GM19239 (cell line): ENCODE results near the gene CEP170.

Source experiments
- DNase-seq: peaks from one replicate; pipeline ENCODE4 v3.0.0; 2011; ENCODE audit warnings: low spot score; ENCODE audit not compliant: insufficient read length
- FAIRE-seq: peaks from 2 replicates; lab custom pipeline; 2011; peaks lifted over from hg19 to GRCh38; lab: Jason Lieb, UNC

Gene CEP170

GRCh38 chr1:243254927-243255790 is at the start of gene CEP170:
TSS of gene CEP170 (minus strand) at chr1:243255281. CDS start at chr1:243225280, 30,001 bp downstream.
- DNase-seq, result peak; percentile 46
- FAIRE-seq, result peak; percentile 99

GRCh38 chr1:243301059-243301458 is 46.0 kb upstream of the CEP170 start:
- FAIRE-seq (no peak), DNase-seq (no peak)

DNA sequence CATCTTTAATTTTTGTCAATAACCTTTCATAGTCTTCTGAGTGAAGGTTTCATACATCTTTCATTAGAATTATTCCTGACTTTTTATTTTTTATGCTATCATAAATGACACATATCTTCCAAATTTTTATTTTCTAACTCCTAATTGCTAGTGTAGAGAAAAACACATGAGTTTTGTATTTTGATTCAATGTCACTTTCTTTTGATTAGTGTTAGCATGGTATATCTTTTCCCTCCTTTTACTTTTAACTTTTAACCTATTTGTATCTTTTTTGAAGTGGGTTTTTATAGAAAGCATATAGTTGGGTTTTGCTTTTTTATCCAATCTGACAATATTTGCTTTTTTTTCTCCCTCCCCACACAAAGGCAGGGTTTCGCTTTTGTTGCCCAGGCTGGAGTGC is 44.0 kb upstream of the CEP170 start:
- no peak for FAIRE-seq
- no peak for DNase-seq

DNA sequence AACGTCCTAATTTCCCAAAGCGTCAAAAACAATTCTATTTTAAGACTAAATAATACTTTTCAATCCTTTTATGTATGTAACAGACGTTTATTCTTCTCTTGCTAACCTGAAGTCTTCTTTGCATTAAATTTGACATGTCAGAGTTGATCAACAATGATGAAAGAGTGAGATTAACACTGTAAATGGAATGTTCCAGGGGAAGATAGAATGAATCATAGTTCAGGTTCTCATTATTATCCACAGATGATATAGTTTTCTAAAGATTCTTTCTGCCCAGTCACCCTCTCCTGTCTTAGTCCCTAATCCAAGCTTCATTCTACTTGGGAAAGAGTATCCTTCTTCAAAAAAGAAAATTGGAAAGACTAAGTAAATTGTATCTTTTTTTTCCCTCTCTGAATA is 39.6 kb upstream of the CEP170 start:
- FAIRE-seq, result no peak
- DNase-seq, result no peak

DNA sequence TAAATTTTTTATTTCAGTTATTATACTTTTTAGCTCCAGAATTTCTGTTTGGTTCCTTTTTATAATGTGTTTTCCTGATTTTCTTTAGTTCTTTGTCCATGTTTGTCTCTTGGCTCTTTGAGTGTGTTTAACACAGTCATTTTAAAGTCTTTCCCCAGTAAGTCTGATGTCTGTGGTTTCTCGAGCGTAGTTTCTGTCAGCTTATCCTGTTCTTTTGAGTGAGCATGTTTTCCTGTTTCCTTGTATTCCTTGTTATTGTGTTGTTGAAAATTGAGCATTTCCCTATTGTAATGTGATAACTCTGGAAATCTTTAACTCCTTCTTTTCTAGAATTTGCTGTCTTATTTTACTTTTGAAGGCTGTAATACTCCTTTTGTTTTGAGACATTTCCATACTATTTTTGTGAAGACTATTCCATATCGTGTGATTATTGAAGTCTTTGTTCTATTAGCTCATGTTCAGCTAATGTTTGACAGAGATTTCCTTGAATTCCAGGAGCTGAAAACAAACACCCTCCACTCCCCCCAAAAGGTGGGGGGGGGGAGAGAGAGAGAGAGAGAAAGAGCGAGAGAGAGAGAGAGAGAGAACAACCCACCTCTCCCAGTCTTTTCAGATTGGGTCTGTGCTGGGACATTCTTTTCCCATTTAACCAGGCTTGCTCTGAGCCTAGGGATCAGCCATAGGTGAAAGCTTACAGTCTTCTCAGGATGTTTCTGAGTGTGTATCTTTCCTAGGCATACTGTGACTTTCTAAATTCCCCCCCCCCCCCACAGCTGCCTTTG is 39.1 kb upstream of the CEP170 start:
- FAIRE-seq (no peak), DNase-seq (no peak)

DNA sequence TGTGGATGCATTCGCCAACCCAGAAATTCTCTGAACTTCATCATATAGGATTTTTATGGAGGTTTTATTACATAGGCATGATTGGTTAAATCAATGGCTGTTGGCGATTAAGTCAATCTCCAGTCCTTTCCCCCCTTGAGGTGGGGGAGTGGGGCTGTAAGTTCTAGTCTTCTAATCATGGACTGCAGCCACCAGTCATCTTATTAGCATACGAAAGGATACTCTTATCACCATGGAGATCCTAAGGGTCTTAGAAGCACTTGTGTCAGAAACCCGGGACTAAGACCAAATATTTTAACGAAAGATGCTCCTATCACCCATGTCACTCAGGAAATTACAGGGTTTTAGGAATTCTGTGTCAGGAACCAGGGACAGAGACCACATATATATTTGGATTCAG is 37.0 kb upstream of the CEP170 start:
- DNase-seq (no peak), FAIRE-seq (no peak)

DNA sequence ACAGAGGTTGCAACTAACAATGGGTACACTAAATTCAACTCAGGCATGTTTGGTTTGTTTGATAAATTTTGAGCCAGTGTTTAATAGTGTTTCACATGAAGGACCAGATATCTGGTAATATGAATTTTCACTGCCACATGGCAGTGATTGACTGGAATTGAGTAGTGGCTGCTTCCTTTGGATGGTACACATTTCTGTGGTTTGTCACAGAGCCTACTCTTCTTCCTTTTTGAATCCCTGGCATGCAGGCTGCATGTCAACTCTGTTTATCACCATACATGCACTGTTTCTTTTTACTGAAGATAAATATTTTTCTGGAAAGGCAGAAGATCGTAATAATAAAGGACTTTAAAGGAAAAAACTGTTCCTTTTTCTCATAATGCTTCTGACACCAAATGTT is 36.2 kb upstream of the CEP170 start:
- DNase-seq (no peak), FAIRE-seq (no peak)

DNA sequence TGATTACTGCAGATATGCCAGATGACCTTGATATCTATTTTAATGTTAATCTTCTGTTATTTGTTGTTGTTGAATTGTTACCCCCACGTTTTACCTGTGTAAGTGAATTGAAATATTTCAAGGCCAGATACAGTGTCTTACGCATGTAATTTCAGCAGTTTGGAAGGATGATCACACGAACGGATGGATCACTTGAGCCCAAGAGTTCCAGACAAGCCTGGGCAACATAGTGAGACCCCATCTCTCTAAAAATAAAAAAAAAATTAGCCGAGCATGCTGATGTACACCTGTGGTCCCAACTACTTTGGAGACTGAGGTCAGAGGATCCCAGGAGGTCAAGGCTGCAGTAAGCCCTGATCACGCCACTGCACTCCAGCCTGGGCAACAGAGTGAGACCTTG is 33.0 kb upstream of the CEP170 start:
- FAIRE-seq (no peak), DNase-seq (no peak)

- FAIRE-seq (peak; percentile 94), DNase-seq (peak; percentile 25)
Measured at GRCh38 chr1:243287652-243288051, 32.6 kb upstream of the CEP170 start.

DNA sequence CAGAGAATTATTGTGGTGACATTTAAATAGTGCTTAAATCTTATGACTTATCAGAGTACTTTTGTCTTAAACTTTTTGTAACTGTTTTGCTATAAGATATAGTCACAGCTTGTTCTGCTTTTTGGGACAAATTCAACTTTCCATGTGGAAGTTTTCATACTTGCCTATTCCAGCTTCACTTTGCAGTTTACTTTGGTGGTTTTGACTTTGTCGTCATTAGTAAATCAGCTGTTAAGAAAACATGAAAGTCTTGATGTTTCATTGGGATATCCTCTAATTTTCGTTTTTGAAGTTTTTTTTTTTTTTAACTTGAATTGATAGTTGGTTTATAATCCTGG is 32.0 kb upstream of the CEP170 start:
- no peak for DNase-seq
- FAIRE-seq, result no peak

GRCh38 chr1:243286409-243287122 is 31.5 kb upstream of the CEP170 start:
- FAIRE-seq, result peak; percentile 75
- no peak for DNase-seq

GRCh38 chr1:243281672-243282071 is 26.6 kb upstream of the CEP170 start:
- FAIRE-seq (no peak), DNase-seq (no peak)

- FAIRE-seq (peak; percentile 56), DNase-seq (no peak)
Measured at GRCh38 chr1:243280571-243281129, 25.6 kb upstream of the CEP170 start.

GRCh38 chr1:243275316-243275715 is 20.2 kb upstream of the CEP170 start:
- no peak for FAIRE-seq
- no peak for DNase-seq

GRCh38 chr1:243273945-243274344 is 18.9 kb upstream of the CEP170 start:
- FAIRE-seq (no peak), DNase-seq (no peak)

GRCh38 chr1:243273506-243273905 is 18.4 kb upstream of the CEP170 start:
- peak; percentile 23 for FAIRE-seq
- DNase-seq, result no peak

GRCh38 chr1:243272401-243272800 is 17.3 kb upstream of the CEP170 start:
- FAIRE-seq (no peak), DNase-seq (no peak)

DNA sequence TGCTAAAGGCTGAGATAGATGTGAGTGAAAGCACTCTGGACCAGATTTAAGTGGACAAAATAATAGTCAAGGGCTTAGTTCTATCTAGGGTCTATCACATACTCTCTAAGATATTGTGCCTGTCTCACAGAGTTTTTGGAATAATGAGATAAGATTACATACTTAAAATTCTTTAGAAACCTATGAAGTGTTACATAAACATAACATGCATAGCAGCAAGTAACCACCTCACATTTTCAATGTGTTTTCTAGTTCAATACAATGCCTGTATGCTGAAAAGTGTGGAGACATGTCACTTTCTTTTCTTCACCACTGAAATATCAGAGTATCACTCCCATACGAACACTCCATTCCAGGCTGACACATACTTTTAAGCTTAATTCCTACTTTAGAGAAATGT is 16.9 kb upstream of the CEP170 start:
- no peak for DNase-seq
- FAIRE-seq, result no peak

DNA sequence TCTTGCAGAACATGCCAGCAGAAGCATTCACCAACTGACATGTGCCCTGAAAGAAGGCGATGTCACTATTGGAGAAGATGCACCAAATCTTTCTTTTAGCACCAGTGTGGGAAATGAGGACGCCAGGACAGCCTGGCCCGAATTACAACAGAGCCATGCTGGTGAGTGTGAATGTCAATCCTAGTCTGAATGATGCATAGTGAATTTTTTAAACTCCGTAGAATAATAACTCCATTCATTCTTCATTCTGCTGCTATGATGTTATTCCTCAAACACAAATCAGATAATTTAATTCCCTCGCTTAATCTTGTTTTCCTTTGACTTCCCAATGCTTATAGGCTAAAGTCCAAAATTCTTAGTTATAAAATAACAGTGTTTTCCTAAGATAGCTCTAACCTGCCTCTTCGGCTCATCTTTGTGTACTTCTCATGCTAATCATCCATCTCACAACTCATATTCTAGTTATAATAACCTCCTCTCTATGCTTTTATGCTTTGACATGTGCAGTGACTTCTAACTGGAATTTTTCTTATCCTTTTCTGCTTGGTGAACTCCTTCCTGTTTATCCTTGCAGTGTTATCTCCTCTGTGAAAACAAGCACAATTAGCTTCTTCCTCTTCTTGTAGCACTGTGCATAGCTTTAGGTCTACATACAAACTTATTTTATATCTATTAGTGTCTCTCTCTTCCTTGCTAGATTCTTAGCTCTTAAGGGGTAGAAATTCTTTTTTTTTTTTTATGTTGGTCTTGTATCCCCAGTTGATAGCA is 15.2 kb upstream of the CEP170 start:
- DNase-seq (no peak), FAIRE-seq (no peak)

DNA sequence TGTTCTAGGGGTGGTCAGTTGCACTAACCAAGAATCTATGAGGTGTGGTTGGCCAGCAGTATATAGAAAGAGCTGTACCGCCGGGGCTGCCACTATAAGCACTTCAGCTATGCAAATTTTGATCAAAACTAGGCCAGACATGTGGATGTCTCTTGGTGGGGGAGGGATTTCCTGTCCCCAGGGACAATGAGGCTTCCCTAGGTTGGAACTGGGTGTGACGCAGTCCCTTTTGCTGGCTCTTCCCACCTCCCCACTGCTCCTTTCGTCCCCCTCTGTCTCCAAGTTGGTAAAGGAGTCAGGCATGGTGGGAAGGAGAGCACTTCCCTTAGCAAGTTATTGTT is 14.3 kb upstream of the CEP170 start:
- no peak for DNase-seq
- FAIRE-seq, result no peak
